Body of pancreas (tissue), 4 donors: ENCODE data around the gene GLI1.

Experiments
- POLR2A ChIP-seq, 3 donors: fragments of 450-650 bp; IDR thresholded peaks; one replicate each; pipeline ENCODE4 v1.6.1; 2016; ENCODE audit warnings: antibody characterized with exemption in 3 of 3, mild to moderate bottlenecking in 2 of 3
- TF ChIP-seq, protein P1 (sequence below), 7 experiments: fragments of 450-650 bp in 4 of 7; fragments of 200-600 bp in 3 of 7; sonication (generic) in 3 of 7; IDR thresholded peaks; one replicate each; pipeline ENCODE4 v1.5.1; 2016 to 2019; ENCODE audit warnings: antibody characterized with exemption in 7 of 7

GRCh38 chr12:57430931-57431566 is 28.5 kb upstream of the GLI1 start, which contains the start of gene R3HDM2:
- TF ChIP-seq, protein P1, sequence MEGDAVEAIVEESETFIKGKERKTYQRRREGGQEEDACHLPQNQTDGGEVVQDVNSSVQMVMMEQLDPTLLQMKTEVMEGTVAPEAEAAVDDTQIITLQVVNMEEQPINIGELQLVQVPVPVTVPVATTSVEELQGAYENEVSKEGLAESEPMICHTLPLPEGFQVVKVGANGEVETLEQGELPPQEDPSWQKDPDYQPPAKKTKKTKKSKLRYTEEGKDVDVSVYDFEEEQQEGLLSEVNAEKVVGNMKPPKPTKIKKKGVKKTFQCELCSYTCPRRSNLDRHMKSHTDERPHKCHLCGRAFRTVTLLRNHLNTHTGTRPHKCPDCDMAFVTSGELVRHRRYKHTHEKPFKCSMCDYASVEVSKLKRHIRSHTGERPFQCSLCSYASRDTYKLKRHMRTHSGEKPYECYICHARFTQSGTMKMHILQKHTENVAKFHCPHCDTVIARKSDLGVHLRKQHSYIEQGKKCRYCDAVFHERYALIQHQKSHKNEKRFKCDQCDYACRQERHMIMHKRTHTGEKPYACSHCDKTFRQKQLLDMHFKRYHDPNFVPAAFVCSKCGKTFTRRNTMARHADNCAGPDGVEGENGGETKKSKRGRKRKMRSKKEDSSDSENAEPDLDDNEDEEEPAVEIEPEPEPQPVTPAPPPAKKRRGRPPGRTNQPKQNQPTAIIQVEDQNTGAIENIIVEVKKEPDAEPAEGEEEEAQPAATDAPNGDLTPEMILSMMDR (IDR thresholded peaks at IDR 0.05), result peak in 1 of 7 experiments; percentile 30
- peak; percentile 92 to 97 (median 96) for TF ChIP-seq POLR2A (IDR thresholded peaks at IDR 0.05)
